Ureter (tissue), 1 donor: ENCODE data around the gene SDK1. TPM values are rescaled to one million over a fixed set of nuclear protein-coding genes. Genes with fewer than 3 reads are reported as not detected.
"Not testable (repeated sequence)": the region's sequence is repeated elsewhere in the genome, so short reads cannot be mapped to it uniquely, and the experiment has no call there.

Experiments used
- DNase-seq: peaks from one replicate; pipeline ENCODE4 v3.0.0-alpha.2; 2020; ENCODE audit warnings: low spot score
- total RNA-seq: library from RNA; stranded (reverse); gene quantifications from one replicate; pipeline ENCODE4 v1.2.4, GENCODE V29; 2023
- donor health status: DM: yes; HTN: yes; CAD: no.

SDK1 gene
- total RNA-seq, 1 donor from 2014 or later = 27.3 TPM

- no peak for DNase-seq
Observed at GRCh38 chr7:3721422-3721821, 420.4 kb downstream of the SDK1 start.

GRCh38 chr7:3722396-3722922 is 421.4 kb downstream of the SDK1 start:
- no peak for DNase-seq

DNA sequence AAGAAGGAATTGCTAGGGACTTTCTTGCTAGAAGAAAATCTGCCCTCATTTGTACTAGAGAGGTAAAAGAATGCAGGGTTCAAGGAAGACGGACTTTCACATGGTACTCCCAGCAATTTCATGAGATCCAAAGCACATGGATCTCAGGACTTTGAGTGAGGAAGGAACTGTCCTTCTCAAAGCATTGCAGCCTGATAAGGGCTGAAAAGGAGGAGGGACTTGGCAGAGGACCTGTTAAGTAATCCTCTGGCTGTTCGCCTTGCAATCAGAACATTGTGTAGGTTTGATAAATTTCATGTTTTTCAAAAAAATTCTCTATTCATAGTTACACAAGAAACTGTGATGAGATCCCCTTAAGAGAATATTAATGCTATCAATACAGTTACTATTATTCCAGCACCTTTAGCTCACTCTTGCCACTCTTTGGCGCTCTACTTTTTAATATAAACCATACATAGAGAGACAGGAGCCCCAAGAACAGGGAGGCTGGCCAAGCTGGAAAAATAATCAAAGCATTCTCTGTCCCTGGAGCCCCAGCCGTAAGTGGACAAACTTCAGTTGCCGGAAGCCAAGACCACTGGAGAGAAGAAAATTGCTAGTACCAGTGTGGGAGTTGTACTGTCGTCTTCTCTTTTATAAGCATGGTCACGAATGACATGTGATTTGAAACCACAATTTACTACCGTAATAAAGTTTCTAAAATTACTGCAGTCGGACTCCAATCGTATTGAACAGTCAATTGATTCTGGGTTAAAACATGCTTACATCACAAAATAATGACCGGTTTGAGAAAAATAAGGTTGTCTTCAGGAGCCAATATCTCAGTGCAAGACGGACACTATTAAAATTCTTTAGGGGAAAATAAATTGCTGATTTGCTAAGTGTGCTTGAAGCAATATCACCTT is 424.4 kb downstream of the SDK1 start:
- DNase-seq = no peak

DNA sequence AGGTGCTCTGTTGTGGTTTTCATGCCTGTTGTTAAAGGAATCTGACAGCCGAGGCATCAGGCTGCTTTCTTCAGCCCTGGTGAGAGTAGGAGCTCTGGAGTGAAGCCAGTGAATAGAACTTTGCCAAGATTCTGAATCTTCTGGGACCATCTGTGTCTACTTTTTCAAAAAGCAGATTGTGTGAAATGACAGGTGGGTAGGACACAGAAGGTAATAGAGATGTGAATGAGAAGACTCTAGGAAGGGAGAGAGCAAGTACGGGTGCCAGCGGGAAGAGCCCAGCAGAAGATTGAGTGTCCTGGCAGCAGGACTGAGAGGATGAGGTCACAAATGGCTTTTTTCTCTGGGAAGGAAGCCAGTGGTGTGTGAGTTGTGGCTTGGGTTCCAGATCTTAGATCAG is 429.2 kb downstream of the SDK1 start:
- no peak for DNase-seq

DNA sequence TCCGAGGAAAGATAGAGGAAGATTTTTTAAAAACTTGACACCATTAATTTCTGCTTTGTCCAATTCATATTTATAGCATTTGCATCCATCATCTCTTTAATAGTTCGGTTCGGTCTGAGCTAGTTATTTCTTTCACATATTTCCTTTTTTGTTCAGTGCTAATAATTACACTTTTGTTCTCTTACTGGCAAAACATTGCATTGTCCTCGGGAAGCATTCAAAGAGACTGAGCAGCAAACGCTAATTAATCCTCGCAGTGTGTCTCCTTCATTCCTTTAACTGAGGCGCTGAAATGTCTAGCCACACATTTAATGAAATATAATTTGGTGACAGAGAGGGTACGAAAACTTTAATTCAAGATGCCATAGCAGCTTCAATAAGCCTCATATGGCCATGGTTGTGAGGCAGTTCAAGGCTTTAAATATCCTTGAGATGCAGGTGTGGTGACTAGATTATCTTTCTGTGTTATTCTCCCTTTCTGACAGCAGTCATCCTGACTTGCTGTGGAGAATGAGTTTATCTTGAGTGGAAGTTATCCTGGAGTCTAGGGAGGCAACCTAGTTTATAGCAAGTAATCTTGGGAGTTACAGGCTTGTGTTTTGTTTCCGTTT is 431.4 kb downstream of the SDK1 start:
- DNase-seq = no peak

GRCh38 chr7:3733541-3734140 is 432.6 kb downstream of the SDK1 start:
- DNase-seq = no peak

GRCh38 chr7:3738964-3739363 is 437.9 kb downstream of the SDK1 start:
- no peak for DNase-seq

DNA sequence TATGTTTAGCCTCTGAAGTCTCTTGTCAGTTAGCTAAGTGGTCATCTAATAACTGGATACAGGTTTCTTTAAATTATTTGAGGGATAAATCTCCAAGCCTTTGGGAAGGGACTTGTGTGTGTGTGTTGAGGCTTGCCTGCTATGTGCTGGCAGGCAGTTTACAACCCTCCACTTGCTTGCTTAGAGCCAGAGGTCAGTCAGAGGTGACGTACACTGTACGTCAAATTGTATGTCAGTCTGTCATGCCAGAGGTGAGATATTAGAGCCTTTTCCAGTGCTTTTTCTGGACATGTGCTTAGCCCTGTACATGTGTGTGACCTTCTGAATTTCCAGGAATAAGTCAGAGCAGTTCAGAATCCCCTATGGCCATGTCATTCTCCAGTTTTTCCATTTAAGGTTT is 438.9 kb downstream of the SDK1 start:
- no peak for DNase-seq

GRCh38 chr7:3747467-3747866 is 446.4 kb downstream of the SDK1 start:
- DNase-seq = no peak

DNA sequence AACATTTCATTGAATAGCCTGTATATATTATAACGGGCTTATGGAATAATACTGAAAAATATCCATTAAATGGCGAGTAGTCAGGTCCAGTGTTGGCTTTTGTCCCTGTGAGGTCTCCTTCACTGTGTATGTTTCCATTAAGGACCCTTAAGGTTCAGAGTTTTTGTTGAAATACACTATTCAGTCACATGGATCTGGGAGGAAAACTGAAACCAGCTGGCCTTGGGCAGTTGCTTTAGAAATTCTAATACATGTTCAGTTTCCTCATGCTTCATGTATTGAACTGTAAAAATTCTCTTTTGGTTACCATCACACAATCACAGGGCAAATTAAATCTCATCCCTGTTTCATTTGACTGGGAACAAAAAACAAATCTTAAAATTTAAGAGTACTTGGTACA is 447.3 kb downstream of the SDK1 start:
- no peak for DNase-seq

- DNase-seq = no peak
Observed at GRCh38 chr7:3753868-3754267, 452.8 kb downstream of the SDK1 start.

- DNase-seq = no peak
Observed at GRCh38 chr7:3754493-3755341, 453.7 kb downstream of the SDK1 start.

- DNase-seq = not testable (repeated sequence)
Observed at GRCh38 chr7:3755778-3756453, 454.9 kb downstream of the SDK1 start.

DNA sequence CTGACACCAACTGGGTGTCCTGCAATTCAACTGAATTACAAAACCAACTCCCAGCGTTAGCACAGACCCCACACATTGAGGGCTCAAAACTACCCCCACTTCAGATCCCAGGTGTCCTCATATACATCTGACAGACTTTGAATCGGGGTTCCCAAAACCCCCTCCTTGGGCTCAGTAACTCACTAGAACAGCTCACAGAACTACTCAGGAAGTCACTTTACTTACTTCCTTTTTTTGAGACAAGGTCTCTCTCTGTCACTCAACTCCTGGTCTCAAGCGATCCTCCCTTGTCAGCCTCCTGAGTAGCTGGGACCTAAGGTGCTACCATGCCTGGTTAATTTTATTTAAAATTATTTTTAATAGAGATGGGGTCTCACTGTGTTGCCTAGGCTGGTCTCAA is 456.0 kb downstream of the SDK1 start:
- no peak for DNase-seq

DNA sequence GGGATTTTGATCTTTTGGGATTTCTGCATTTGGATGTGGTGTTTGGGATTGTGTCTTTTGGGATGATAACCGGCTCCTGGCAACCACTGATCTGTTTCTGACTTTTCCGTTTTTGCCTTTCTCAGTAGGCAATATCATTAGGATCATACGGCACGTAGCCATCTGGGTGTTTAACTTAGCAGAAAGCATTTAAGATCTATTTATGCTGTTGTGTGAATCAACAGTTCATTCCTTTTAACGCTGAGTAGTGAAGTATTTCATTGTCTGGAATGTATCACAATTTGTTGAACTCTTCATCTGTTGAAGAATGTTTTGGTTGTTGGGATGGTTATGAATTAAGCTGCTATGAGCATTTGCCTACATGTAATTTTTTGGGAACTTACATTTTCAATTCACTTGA is 459.6 kb downstream of the SDK1 start:
- DNase-seq = no peak

DNA sequence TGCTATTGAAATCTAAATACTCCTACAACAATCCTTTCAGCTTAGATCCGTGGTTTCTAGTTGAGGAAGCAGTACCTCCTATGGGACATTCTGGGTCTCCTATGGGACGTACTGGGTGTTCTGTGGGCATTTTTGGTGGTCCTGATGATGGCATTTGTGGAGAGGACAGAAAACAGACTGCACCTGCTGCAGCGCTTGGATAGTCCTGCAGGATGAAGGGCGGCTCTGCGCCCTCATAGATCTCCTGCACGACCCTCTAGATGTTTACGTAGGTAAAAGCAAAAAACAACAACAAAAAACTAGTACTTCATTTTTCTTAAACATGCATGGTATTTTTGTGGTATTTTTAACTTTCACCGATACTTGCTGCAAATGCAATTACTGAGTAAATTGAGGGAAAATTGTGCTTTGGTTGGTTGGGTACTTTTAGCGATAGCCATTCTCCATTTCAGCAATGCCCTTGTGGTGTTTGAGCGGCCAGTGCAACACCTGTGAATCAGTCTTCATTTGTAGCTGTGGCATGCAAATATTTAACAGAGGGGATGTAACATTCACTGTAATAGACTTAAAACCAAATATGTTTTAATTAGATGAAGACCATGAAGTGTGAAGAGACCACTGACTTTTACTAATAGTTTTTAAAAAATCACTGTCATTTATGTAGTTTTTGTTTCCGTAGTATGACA is 461.2 kb downstream of the SDK1 start:
- DNase-seq = no peak

GRCh38 chr7:3767917-3768777 is 467.1 kb downstream of the SDK1 start:
- DNase-seq = no peak

GRCh38 chr7:3771906-3772305 is 470.9 kb downstream of the SDK1 start:
- DNase-seq = no peak

- no peak for DNase-seq
Observed at GRCh38 chr7:3778345-3778744, 477.3 kb downstream of the SDK1 start.

DNA sequence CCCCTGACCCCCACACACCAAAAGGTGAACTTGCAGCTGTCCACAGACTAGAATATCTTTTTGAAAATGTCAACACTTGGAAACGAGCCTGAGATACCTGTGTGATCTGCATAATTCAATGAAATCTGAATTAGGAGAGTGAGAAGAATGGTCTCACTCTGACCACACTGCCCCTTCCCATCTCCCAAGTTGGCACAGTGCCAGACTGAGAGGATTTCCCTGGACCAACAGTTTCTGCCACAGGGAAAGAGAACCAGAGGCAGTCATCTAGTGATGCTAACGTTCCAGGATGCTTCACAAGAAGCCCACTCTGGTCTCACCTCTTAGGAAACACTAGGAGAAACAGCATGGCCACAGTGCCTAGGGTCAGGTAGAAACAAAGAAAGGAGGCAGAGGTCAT is 479.0 kb downstream of the SDK1 start:
- no peak for DNase-seq
